Measurements from ENCODE around the gene STK32B. TPM values are rescaled to one million over a fixed set of nuclear protein-coding genes. Genes with fewer than 3 reads are reported as not detected.

Gene STK32B
- total and polyA plus RNA-seq, 2 of the 8 experiments (the other 6 are each of a cell fraction or from before 2014, with no cell fraction given) = 2.3 to 2.5 TPM

DNA sequence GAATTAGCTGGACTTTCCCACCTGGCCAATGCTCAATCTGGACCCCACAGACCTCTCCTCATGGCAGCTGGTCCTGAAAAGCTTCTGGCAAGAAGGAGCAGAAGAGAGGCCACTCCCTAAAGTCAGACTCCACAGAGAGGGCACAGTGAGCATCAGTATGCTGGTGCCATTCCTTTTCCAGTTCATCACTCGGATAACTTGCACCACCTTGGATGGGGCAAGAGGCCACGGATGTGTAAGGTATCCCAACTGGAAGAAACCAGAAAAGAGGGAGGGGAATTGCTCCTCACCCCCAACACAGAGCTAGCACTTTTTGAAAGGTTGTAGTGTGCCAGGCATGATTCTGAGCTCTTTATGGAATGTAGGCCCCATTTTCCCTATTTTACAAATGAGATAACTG, 85.9 kb downstream of the STK32B start:
- Histone ChIP-seq H2BK12ac (ENCODE audit: low read depth, low read length) (no peak overlapping the region), H3K9me3 (ENCODE audit: insufficient read depth in 2 of 2, low read depth in 1 of 2, low read length in 1 of 2) (no peaks in the 10 kb centered on the region), H2BK5ac (ENCODE audit: low read depth, low read length) (no peak overlapping the region), H2BK120ac (replicated peaks; ENCODE audit: low read depth, low read length) (no peak overlapping the region), H3K27ac (ENCODE audit: low read depth, low read length) (no peak overlapping the region), H2BK15ac (ENCODE audit: low read length) (0 out of 2 replicates have a peak overlapping the region, but pooled peaks have one; percentile 63), H4K8ac (ENCODE audit: extremely low read depth, insufficient read depth, low read length) (no peak overlapping the region), H3K79me1 (ENCODE audit: low read depth, low read length) (no peaks in the 10 kb centered on the region), H4K91ac (replicated peaks; ENCODE audit: insufficient read length, low read length) (no peak overlapping the region), H3K56ac (replicated peaks; ENCODE audit: insufficient read length, low read depth, low read length) (no peak overlapping the region), H3K23me2 (ENCODE audit: low read depth, low read length) (no peaks in the 10 kb centered on the region), H3K9ac (replicated peaks in 1 of 4; ENCODE audit: extremely low read depth in 1 of 4, low read depth in 3 of 4, low read length in 3 of 4) (no peak overlapping the region), H2AFZ (ENCODE audit: low read length) (no peak overlapping the region), H3K18ac (ENCODE audit: extremely low read depth, low read length) (no peak overlapping the region), H3K79me2 (ENCODE audit: control insufficient read depth in 1 of 2, insufficient read depth in 2 of 2, low read length in 2 of 2) (no peaks in the 10 kb centered on the region), H3K4me3 (ENCODE audit: extremely low read depth in 1 of 4, insufficient read depth in 2 of 4, low read depth in 3 of 4, low read length in 4 of 4) (no peak overlapping the region), H3K36me3 (ENCODE audit: control insufficient read depth in 2 of 4, insufficient read depth in 4 of 4, low read length in 3 of 4) (no peaks in the 10 kb centered on the region), H3K23ac (ENCODE audit: insufficient read length) (no peak overlapping the region), H2BK20ac (ENCODE audit: low read length) (no peak overlapping the region), H3K4me1 (replicated peaks in 1 of 4; ENCODE audit: control insufficient read depth in 3 of 4, insufficient read depth in 4 of 4, low read length in 3 of 4) (peaks cover 0 to 15% (median 7%) of the 10 kb centered on the region in 4 experiments; a peak in 4 of 7 replicates), H4K20me1 (replicated peaks in 1 of 2; ENCODE audit: control insufficient read depth in 1 of 2, insufficient read depth in 2 of 2, low read length in 2 of 2) (no peaks in the 10 kb centered on the region), H3K4me2 (ENCODE audit: insufficient read depth in 1 of 2, low read depth in 2 of 2, low read length in 2 of 2) (no peak overlapping the region), H2AK5ac (ENCODE audit: low read depth, low read length) (no peak overlapping the region), H3K27me3 (replicated peaks in 1 of 4; ENCODE audit: control insufficient read depth in 3 of 4, extremely low read depth in 1 of 4, insufficient read depth in 3 of 4, low read length in 3 of 4) (no peaks in the 10 kb centered on the region), H3K14ac (ENCODE audit: insufficient read length) (no peak overlapping the region), H4K5ac (ENCODE audit: insufficient read length, low read depth, low read length) (no peak overlapping the region), H3K4ac (replicated peaks; ENCODE audit: insufficient read length, low read depth, low read length) (no peak overlapping the region)
- 96% methylated on average over 2 of the region's 2 CpGs; no CpG with 5 or more reads in 1 of the 2 experiments for WGBS, 2 experiments (ENCODE audit: extremely low coverage in 1 of 2, insufficient coverage in 1 of 2, insufficient read length in 1 of 2, insufficient replicate concordance in 2 of 2, low coverage in 1 of 2, low lambda C conversion rate in 2 of 2, missing lambda C conversion rate in 1 of 2)
- FAIRE-seq (no peak), DNase-seq (ENCODE audit: low read depth in 1 of 2, low spot score in 2 of 2) (no peak)
- ChIA-PET CTCF (ENCODE audit: partially characterized antibody) (interaction anchor here (0.5 to 2.3 kb wide), 4 partner anchors 11 to 586 kb away, joined by 4 to 12 read pairs (median 4); no protein-coding TSS in a partner anchor), POLR2A (ENCODE audit: partially characterized antibody) (no interaction called here)
- TF ChIP-seq NANOG (IDR thresholded peaks at IDR 0.05; ENCODE audit: insufficient read depth, low read depth, low read length, poor library complexity, severe bottlenecking) = no peak
- TF ChIP-seq CBX8 (IDR thresholded peaks at IDR 0.05; ENCODE audit: borderline replicate concordance, low read depth, low read length) = no peak
- TF ChIP-seq, protein P1, sequence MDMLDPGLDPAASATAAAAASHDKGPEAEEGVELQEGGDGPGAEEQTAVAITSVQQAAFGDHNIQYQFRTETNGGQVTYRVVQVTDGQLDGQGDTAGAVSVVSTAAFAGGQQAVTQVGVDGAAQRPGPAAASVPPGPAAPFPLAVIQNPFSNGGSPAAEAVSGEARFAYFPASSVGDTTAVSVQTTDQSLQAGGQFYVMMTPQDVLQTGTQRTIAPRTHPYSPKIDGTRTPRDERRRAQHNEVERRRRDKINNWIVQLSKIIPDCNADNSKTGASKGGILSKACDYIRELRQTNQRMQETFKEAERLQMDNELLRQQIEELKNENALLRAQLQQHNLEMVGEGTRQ (IDR thresholded peaks at IDR 0.05; ENCODE audit: low read length) = no peak
- no peak for TF ChIP-seq CREB1 (IDR thresholded peaks at IDR 0.05)
- TF ChIP-seq SP1 (IDR thresholded peaks at IDR 0.05; ENCODE audit: low read depth, low read length) = no peak
- TF ChIP-seq KDM1A (IDR thresholded peaks at IDR 0.05; ENCODE audit: borderline replicate concordance, low read length) = no peak
- no peak for TF ChIP-seq RNF2 (IDR thresholded peaks at IDR 0.05; ENCODE audit: borderline replicate concordance, low read depth, low read length, missing control alignments, poor library complexity, severe bottlenecking)
- no peak for TF ChIP-seq BACH1 (IDR thresholded peaks at IDR 0.05; ENCODE audit: low read length)
- no peak for TF ChIP-seq RAD21 (IDR thresholded peaks at IDR 0.05 in 1 of 2, conservative IDR thresholded peaks at IDR 0.05 in 1 of 2; ENCODE audit: low read depth in 2 of 2, low read length in 2 of 2)
- TF ChIP-seq POU5F1 (IDR thresholded peaks at IDR 0.05; ENCODE audit: low read depth, low read length) = no peak

Data from H1 (cell line).